Fibroblast of lung (primary cell): ENCODE data around the gene HOXD9. TPM values are rescaled to one million over a fixed set of nuclear protein-coding genes. Genes with fewer than 3 reads are reported as not detected.

Experiments
- DNase-seq, 2 donors: peaks; one replicate each; pipeline versions ENCODE4 v3.0.0 to v3.0.0-alpha.2; 2010; ENCODE audit warnings: low read depth in 2 of 2
- H2AFZ ChIP-seq: 2 replicates; pipeline ENCODE4 v1.5.1; 2012; ENCODE audit warnings: low read length, control low read depth, inconsistent platforms
- H3K27ac ChIP-seq: 2 replicates; pipeline ENCODE4 v1.5.1; 2011; ENCODE audit warnings: low read length, control low read depth; ENCODE audit not compliant: insufficient read depth
- H3K27me3 ChIP-seq: 2 replicates; pipeline ENCODE4 v1.5.1; 2011; ENCODE audit warnings: mild to moderate bottlenecking, low read length; ENCODE audit not compliant: control insufficient read depth, insufficient read depth
- H3K36me3 ChIP-seq: 2 replicates; pipeline ENCODE4 v1.5.1; 2011; ENCODE audit warnings: low read length; ENCODE audit not compliant: control insufficient read depth, insufficient read depth
- H3K4me1 ChIP-seq: 2 replicates; pipeline ENCODE4 v1.5.1; 2011; ENCODE audit warnings: low read length; ENCODE audit not compliant: control insufficient read depth, insufficient read depth; ENCODE audit errors: extremely low read depth
- H3K4me2 ChIP-seq: 2 replicates; pipeline ENCODE4 v1.5.1; 2011; ENCODE audit warnings: low read length, control low read depth; ENCODE audit not compliant: insufficient read depth; ENCODE audit errors: extremely low read depth
- H3K4me3 ChIP-seq, 4 experiments: fragments of 200-600 bp in 1 of 4; sonication (generic) in 1 of 4; replicated peaks in 1 of 4; 2 replicates each; pipeline ENCODE4 v1.5.1; 2011 to 2016; ENCODE audit warnings: low read length in 4 of 4, low read depth in 3 of 4, mild to moderate bottlenecking in 3 of 4, control low read depth in 2 of 4, inconsistent platforms in 1 of 4, mixed read lengths in 1 of 4; ENCODE audit not compliant: insufficient read depth in 1 of 4; ENCODE audit errors: control extremely low read depth in 1 of 4
- H3K79me2 ChIP-seq: 2 replicates; pipeline ENCODE4 v1.5.1; 2012; ENCODE audit warnings: mild to moderate bottlenecking, low read length, inconsistent platforms; ENCODE audit not compliant: control insufficient read depth, insufficient read depth
- H3K9ac ChIP-seq: 2 replicates; pipeline ENCODE4 v1.5.1; 2011; ENCODE audit warnings: mild to moderate bottlenecking, low read length, control low read depth; ENCODE audit not compliant: insufficient read depth
- H3K9me3 ChIP-seq: 2 replicates; pipeline ENCODE4 v1.5.1; 2012; ENCODE audit warnings: low read depth, low read length; ENCODE audit not compliant: control insufficient read depth, insufficient read depth
- H4K20me1 ChIP-seq: 2 replicates; pipeline ENCODE4 v1.5.1; 2011; ENCODE audit warnings: low read length; ENCODE audit not compliant: control insufficient read depth, insufficient read depth; ENCODE audit errors: extremely low read depth
- EZH2 ChIP-seq: IDR thresholded peaks from 2 replicates; pipeline ENCODE4 v1.5.1; 2012; ENCODE audit warnings: low read length, control low read depth, mild to moderate bottlenecking; ENCODE audit errors: missing control alignments
- polyA plus RNA-seq, 2 donors: library from polyadenylated mRNA; depleted of rRNA in 1 of 2; stranded (reverse) in 1 of 2; unstranded in 1 of 2; fragments of >200 nt; gene quantifications; 2 replicates each; pipeline ENCODE4 v1.2.1, GENCODE V29; 2011 to 2012; ENCODE audit warnings: missing spikeins in 1 of 2
- total RNA-seq: library from RNA; depleted of rRNA; stranded (reverse); fragments of >200 nt; gene quantifications from 2 replicates; pipeline ENCODE4 v1.2.1, GENCODE V29; 2014
- TF ChIP-seq, protein P1 (sequence below), 2 donors: IDR thresholded peaks in 1 of 2; conservative IDR thresholded peaks in 1 of 2; 1 replicate in 1 of 2; 2 replicates in 1 of 2; pipeline ENCODE4 v1.5.1; 2011 to 2012; ENCODE audit warnings: low read length in 2 of 2, control low read depth in 1 of 2, inconsistent platforms in 1 of 2, low read depth in 1 of 2, mild to moderate bottlenecking in 1 of 2

Gene HOXD9
- total and polyA plus RNA-seq, 2 donors (not counting 1 experiment from before 2014, with no cell fraction given), result not detected

DNA sequence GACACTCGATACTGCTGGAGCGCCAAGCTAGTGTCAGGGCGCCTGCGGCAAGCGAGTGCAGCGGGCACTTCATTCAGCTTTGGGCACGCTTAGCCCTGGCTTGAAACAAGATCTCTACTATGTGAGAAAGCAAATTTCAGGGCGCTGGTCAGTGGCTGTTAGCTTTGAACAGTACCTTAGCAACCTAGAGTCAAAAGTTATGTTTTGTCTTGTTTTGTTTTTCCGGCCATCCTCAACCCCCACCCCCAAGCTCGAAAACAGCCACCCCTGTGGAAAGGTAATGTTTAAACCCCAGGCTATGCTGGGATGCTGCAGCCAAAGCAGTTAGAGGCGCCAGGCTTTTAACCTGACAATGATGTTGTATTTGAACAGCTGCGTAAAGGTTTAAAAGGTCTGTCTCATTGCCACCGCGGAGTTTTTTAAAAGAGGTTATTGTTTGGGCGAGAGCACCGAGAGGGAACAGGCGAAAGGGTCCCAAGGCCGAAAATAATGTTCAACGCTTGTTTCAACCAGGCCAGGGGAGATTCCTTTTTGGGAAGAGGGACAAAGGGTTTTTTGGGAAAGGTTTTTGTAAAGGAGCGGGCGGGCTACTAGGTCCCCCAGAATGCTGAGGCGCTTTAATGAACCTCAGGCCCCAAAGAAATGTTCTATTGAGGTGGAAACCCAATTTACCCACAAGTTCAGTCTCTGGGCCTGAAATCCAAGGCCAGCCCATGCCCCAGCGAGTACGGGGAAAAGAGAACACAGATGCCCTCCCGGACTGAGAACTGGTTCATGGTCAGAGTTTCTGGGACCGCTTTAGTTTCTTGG is 8.2 kb upstream of the HOXD9 start:
- TF ChIP-seq, protein P1, sequence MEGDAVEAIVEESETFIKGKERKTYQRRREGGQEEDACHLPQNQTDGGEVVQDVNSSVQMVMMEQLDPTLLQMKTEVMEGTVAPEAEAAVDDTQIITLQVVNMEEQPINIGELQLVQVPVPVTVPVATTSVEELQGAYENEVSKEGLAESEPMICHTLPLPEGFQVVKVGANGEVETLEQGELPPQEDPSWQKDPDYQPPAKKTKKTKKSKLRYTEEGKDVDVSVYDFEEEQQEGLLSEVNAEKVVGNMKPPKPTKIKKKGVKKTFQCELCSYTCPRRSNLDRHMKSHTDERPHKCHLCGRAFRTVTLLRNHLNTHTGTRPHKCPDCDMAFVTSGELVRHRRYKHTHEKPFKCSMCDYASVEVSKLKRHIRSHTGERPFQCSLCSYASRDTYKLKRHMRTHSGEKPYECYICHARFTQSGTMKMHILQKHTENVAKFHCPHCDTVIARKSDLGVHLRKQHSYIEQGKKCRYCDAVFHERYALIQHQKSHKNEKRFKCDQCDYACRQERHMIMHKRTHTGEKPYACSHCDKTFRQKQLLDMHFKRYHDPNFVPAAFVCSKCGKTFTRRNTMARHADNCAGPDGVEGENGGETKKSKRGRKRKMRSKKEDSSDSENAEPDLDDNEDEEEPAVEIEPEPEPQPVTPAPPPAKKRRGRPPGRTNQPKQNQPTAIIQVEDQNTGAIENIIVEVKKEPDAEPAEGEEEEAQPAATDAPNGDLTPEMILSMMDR (conservative IDR thresholded peaks at IDR 0.05 in 1 of 2, IDR thresholded peaks at IDR 0.05 in 1 of 2; ENCODE audit: low read depth in 1 of 2, low read length in 2 of 2), result no peak
- no peak for TF ChIP-seq EZH2
- H3K4me1 ChIP-seq, result no peaks in the 10 kb centered on the region
- no peak overlapping the region for H2AFZ ChIP-seq
- peaks cover 90% of the 10 kb centered on the region for H3K27me3 ChIP-seq
- no peaks in the 10 kb centered on the region for H3K9me3 ChIP-seq
- H3K27ac ChIP-seq, result no peak overlapping the region
- H4K20me1 ChIP-seq, result no peaks in the 10 kb centered on the region
- H3K4me2 ChIP-seq, result no peak overlapping the region
- no peaks in the 10 kb centered on the region for H3K36me3 ChIP-seq
- no peak for DNase-seq
- no peak overlapping the region for H3K4me3 ChIP-seq
- H3K79me2 ChIP-seq, result no peaks in the 10 kb centered on the region
- H3K9ac ChIP-seq, result no peak overlapping the region

DNA sequence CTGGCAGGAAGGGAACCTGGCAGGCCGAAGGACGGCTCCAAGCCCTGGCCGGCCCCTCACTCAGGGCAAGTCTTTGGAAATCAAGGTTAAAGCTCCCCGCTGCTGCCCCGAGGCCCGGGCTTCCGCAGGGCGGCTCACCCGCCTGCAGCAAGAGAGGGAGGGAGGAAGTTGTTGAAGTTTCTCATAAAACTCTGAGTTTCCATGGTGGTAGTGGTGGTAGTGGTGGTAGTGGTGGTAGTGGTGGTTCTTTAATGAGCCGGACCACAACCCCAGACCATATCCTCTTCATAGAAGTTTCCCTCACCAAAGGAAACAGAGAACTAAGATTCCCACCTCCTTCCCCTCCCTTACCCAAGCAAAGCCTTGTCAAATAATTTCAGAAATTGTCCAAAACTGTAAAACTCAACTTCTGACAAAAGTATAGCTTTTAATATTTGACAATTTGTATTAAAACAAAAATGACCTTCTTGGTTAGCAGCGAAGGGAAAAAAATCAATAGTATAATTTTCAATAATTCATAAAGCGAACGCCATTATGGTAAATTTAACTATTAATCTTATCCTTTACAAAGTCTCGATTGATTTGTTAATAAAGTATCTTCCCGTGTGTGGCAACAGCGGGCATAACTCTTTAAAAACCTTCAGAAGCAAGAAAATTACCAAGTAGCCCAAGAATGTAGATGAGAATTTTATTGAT is 7.4 kb upstream of the HOXD9 start:
- Histone ChIP-seq H3K27me3 (peaks cover 89% of the 10 kb centered on the region), H3K4me3 (no peak overlapping the region), H3K36me3 (no peaks in the 10 kb centered on the region), H4K20me1 (no peaks in the 10 kb centered on the region), H3K79me2 (no peaks in the 10 kb centered on the region), H3K9me3 (no peaks in the 10 kb centered on the region), H3K27ac (no peak overlapping the region), H2AFZ (no peak overlapping the region), H3K9ac (no peak overlapping the region), H3K4me2 (no peak overlapping the region), H3K4me1 (no peaks in the 10 kb centered on the region)
- TF ChIP-seq, protein P1 (conservative IDR thresholded peaks at IDR 0.05 in 1 of 2, IDR thresholded peaks at IDR 0.05 in 1 of 2; ENCODE audit: low read depth in 1 of 2, low read length in 2 of 2), result no peak
- peak; percentile 65 for TF ChIP-seq EZH2
- no peak for DNase-seq
